GM18870 (cell line): ENCODE results near the gene MYH11.

Experiments
- ATAC-seq: cut with Tn5 transposase; IDR thresholded peaks from one replicate; pipeline ENCODE4 v1.9.1; 2021; ENCODE audit warnings: moderate library complexity; ENCODE audit not compliant: unreplicated experiment

MYH11 gene

DNA sequence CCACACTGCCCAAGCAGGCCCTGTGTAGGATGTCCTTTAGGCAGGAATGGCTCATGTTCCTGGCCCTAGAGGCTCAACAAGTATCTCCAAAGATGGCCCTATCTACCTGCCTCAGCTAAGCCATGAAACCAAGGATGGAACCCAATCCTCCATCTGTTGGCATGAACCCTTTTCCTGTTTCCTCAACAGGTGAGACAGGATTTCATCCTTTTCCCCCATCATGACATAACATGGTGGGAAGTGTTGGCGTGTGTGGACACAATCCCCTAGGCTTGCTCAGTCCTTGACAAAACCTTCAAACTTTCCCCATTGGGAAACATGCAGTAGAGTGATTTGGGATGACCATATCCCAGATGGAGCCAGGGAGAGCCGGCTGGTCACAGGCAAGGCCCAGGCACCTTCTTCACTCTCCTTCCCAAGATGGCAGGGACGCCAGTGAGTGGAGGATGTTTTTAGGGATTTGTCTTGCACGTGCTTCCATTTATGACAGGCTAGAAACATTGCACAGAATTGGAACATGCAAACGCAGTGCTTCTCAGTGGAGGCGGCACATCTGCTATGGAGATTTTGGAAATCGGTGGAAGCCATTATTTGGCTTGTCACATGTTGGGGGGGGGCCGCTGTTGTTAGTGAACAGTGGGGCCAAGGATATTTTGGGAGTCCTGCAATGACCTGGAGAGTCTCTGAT lies 77.0 kb downstream of the MYH11 start:
- ATAC-seq = no peak

DNA sequence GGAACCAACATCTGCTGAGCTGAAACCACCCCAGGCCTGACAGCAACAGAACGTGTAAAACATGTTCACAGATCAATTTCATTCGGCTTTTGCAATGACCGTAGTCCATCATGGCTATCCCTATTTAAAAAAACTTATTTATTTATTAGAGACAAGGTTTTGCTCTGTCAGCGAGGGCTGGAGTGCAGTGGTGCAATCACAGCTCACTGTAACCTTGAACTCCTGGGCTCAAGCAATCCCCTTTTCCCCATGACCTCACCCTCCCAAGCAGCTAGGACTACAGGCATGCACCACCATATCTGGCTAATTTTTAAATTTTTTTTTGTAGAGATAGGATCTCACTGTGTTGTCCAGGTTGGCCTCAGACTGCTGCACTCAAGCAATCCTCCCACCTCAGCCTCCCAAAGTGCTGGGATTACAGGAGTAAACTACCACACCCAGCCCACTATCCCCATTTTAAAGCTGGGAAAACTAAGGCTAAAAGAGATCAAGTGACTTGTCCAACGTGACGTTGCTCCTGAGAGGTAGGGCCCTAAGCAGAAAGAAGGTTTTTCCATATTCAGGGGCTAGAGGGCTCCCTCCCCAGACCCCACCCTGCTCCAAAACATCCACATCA lies 77.7 kb downstream of the MYH11 start:
- no peak for ATAC-seq

DNA sequence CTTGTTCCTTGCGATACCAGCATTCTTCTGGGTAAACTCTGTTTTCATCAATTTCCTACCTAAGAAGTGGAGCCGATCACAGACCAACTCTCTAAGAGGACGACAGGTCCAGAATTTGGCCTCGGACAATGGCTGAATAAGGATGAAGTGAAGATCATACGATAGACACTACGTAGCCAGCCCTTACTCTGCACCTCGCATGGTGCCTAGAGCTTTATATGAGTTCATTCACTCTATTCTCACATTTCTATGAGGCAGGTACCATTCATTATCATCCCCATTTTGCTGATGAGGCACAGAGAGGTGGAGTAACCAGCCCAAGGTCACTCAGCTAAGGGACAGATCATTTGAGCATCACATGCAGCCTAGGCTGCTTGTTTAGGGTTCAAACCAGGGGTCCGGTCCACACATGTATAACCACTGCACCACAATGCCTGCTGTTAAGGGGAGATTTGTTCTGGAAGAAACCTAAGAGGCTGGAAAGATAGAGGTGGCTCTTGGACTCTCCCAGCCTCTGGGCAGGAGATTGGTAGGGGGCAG lies 78.6 kb downstream of the MYH11 start:
- ATAC-seq = no peak

DNA sequence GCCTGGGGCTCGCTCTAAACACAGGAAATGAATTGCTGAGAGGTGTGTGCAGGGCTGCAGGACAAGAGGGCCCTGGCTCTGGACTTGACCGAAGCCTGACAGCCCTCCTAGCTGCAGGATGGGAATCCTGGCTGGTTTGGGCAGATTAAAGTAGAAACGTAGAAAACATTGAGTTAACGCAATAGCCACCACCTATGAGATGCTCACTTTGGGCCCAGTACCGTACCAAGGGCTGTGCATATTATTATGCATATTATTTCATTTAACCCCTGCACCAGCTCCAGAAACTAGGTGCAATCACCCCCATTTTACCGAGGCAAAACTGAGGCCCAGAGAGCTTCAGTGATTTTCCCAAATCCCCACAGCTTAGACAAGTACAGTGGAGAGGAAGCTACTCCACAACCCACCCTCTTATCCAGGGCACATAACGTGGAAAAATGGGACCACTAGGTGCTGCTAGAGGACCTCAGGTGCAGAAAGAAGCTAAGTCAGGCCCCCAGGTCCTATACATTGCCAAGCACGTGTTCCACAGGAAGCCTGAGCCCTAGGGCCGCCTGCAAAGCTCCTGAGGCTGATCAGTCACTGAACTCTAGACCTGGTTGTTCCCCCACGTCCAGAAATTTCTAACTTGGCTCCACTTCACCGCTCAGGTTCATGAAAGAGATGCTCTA lies 79.2 kb downstream of the MYH11 start:
- no peak for ATAC-seq

DNA sequence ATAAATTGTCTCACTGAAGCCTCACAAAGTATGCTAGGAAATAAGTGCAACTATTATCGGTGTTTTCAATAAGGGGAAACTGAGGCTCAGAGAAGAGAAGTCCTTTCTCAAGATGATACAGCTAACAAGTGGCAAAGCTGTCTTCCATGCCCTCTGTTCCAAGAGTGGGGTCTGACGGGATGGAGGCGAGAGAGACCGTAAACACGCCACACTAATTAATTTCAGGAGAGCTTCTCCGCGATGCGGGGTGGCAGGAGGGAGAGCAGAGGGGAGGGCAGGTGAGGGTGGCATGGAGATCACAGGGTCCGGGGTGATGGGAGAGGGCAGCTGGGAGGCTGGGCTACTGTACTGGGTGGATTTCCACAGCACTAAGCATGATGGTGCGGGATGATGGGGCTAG lies 80.3 kb downstream of the MYH11 start:
- no peak for ATAC-seq

DNA sequence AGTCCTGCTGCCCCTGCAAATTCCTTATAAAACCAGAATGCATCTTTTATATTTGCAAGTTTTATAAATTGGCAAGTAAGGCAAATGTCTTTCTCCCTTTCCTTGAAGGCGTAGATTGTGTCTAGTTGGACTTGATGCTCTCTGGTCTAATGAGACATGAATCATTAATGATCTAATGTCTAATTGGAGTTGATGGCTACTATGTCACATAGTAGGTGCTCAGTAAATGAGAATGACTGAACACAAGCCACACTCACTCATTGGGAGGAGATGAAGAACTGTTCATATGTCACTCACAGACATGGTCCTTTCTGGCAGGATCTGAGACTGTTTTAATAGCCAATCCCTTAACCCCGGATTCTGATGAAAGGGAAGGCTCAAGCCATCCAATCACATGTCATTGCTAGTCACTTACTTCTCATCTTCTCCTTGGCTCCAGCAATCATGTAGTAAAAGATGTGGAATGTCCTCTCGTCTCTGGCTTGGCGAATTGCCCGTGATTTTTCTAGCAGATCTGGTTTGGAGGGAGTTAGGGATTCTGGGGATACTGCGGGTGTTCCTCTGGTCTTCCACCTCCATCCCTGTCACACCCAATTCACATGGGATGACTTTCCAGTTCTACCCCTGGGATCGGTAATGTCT lies 81.0 kb downstream of the MYH11 start:
- ATAC-seq = no peak

DNA sequence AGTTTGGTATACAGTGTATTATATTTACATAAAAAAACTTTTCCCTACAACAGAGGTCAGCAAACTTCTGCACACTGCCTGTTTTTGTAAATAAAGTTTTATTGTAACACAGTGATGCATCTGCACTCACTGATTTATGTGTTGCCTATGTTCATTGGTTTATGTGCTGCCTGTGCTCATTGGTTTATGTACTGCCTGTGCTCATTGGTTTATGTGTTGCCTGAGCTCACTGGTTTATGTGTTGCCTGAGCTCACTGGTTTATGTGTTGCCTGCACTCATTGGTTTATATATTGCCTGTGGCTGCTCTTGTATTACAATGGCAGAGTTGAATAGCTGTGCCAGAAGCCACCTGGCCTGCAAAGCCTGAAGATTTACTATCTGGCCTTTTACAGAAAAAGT lies 81.6 kb downstream of the MYH11 start:
- no peak for ATAC-seq

DNA sequence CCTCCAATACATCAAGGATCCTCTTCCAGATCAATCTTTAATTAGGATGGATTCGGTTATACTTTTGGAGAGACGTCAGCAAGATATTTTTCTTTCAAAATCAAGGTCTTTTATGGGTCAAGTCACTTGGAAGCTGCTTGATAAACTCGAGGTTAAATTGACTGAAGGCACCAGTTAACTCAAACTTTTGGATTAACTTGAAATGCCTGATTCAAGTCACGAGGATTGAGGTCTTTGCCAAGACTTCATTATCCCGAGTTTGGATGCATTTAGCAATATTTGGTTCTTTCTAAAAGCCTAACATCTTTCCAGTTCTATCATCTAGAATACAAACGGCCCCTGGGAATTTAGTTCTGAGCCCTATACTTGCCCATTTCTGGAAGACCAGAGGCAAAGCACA lies 82.9 kb downstream of the MYH11 start:
- no peak for ATAC-seq

DNA sequence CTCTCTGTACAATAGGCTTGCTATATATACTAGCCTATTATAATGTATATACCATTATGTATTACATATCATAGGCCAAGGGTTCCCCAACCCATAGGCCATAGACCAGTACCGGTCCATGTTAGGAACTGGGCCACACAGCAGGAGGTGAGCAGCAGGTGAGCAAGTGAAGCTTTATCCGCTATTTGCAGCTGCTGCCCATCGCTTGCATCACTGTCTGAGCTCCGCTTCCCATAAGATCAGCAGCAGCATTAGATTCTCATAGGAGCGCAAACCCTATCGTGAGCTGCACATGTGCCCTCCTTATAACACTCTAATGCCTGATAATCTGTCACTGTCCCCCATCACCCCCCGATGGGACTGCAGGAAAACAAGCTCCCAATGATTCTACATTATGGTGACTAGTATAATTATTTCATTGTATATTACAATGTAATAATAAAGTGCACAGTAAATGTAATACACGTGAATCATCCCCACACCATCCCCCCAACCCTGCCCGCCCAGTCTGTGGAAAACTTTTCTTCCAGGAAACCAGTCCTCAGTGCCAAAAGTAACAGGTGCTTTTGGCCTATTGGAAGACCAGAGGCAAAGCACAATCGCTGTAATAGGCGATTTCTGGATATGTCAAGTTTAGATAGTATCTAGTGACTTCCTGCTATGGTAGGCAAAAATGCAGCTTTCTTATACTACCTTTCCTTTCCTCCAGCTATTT lies 84.1 kb downstream of the MYH11 start:
- ATAC-seq = no peak

DNA sequence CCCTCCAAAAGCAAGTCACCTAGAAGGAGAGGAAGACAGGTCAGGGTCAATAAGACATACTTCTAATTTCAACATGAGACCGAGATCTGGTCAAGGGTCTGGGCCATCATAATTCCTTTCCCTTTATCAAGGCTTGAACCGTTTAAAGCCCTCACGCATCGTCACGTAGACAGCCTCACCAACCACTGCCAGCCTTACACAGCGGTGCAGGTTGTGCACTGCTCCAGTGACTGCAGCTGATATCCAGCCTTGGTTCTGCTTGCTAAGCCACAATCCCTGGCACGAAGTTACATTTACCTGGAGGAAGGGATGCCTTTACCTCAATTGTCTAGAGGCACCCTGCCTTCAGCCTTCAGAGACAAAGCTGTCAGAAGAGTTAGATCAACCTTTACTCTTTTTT lies 85.1 kb downstream of the MYH11 start:
- no peak for ATAC-seq

DNA sequence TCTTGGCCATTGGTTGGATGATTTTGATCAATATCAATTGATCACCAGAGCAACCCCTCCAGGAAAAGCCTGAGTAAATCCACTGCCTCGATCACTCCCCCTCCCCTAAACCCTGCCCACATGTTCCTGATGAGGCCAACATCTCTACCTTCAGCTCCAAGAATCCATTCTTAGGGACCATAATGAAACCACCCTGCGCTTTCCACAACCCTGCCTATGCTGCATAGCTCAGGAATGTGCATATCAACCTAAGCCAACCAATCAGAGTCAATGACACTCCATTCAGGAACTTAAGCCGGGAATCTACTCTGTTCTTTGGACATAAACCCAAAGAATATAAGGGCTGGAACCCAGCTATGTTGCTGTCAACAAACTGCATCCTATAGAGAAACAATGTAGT lies 86.3 kb downstream of the MYH11 start:
- ATAC-seq = no peak

DNA sequence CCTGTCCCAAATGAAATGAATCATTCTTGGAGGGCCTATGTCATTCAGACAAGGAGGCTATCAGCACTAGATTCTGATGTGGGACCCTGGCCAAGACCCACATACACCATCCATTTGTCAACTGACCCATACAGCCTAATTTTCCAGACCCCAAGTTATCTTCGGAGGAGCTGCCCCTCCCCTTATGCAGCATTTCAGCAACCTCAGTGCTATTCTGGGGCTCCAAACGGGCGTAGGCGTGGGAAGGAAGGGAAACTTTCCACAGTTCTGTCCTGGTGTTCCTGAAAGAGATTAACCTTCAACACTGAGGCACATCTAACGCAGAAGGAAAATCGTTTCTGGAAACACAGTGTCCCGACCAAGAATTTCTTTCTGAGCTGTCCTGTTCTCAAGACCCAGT lies 86.7 kb downstream of the MYH11 start:
- ATAC-seq = no peak

DNA sequence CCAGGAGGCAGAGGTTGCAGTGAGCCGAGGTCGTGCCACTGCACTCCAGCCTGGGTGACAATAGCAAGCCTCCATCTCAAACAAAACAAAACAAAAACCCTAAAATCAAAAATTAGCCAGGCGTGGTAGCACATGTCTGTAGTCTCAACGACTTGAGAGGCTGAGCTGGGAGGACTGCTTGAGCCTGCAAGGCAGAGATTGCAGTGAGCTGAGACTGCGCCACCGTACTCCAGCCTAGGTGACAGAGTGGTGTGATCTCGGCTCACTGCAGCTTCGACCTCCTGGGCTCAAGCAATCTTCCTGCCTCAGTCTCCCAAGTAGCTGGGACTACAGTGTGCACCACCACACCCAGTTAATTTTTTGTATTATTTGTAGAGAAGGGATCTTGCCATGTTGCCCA lies 87.6 kb downstream of the MYH11 start:
- ATAC-seq = no peak

DNA sequence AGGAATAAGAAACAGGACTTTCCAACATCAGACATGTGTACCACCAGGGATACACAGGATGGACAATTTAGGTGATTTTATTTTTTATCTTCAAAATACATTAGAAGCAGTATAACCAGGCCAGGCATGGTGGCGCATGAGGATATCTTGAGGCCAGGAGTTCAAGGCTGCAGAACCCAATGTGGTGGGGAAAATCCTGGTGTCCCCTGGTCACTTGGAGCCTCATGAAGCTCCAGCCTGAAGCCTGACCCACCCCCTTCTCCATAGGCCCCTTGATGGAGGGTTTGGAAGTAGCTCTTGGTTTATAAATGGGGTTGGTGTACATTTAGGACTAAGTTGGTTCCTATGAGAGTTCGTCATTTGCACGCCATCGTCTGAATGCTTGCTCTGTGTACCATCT lies 88.6 kb downstream of the MYH11 start:
- no peak for ATAC-seq

DNA sequence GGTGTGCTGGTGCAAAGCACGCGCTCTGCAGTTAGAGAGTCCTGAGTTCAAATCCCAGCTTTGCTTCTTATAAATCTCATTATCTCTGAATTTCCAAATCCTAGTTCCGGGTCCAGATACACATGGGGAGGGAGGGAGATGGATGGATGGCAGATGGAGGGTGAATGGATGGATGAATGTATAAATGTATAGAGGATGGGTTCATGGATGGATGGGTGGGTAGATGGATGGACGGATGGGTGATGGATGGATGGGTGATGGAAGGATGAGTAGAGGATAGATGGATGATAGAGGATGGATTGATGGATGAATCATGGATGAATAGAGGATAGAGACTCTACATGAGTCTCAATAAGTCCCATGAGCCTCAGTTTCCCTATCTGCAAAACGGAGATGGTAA lies 89.9 kb downstream of the MYH11 start:
- no peak for ATAC-seq

DNA sequence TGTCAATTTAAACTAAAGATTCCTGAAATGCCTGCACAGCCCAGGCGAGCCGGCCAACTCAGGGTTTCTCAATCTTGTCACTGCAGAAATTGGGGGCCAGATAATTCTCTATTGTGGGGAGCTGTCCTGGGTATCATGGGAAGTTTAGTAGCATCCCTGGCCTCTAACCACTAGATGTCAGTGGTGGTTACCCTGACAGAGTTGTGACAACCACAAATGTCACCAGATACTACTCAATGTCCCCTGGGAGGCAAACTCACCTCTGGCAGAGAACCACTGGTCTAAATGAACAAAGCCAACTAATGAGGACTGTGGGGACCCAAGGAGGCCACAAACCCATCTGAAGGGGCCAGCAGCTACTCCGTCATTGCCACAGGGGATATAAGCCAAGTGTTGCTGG lies 90.9 kb downstream of the MYH11 start:
- ATAC-seq = peak; percentile 74

DNA sequence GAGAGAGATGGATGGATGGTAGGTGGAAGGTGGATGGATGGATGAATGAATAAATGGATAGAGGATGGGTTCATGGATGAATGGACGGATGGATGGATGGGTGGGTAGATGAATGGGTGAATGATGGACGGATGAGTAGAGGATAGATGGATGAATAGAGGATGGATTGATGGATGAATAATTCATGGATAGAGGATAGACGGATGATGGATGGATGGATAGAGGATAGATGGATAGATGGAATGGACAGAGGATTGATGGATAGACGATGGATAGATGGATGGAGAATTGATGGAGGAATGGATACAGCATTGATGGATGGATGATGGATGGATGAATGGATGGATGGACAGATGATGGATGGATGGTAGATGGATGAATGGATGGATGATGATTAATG lies 91.7 kb downstream of the MYH11 start:
- ATAC-seq = no peak

DNA sequence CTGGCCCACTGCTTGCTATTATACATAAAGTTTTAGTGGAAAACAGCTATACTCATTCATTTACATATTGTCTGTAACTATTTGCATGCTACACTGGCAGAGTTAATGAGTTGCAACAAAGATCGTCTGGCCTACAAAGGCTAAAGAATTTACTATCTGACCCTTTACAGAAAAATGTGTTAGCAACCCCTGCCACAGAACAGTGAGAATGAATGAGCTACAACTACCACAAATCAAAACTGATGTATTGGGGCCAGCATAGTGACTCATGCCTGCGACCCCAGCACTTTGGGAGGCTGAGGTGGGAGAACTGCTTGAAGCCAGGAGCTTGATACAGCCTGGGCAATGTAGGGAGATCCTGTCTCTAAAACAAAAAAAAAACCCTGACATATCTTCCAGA lies 92.7 kb downstream of the MYH11 start:
- ATAC-seq = no peak

DNA sequence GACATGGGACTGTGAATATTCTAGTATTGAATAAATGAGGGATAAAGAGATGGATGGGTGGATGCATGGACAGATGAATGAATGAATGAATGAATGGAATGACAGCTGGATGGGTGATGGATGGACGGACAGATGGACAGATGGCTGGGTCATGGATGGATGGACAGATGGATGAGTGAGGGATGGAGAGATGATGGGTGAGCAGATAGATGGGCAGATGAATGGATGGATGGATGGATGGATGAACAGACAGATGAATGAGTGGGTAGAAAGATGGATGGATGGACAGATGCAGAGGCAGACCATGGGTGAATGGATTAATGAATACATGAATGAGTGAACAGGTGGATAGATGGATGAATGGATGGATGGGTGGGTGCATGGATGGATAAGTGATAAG lies 96.7 kb downstream of the MYH11 start:
- ATAC-seq = no peak

DNA sequence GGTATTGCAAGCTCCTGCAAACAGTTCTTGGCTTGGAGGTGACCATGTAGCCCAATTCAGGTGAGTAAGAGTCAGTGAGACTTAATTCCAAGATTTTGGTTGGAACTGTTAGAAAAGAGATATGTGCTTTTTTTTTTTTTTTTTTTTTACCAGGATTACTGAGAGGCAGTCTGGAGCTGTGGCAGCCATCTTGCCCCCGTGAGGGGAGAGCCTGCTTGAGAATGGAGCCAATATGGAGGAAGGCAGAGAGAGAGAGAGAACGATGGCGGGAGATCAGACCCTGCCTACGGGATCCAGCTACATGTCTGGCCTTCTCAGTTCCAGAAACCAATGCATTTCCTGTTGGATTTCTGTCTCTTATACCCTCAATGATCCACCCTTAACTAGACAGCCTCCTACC lies 97.8 kb downstream of the MYH11 start:
- ATAC-seq = no peak

DNA sequence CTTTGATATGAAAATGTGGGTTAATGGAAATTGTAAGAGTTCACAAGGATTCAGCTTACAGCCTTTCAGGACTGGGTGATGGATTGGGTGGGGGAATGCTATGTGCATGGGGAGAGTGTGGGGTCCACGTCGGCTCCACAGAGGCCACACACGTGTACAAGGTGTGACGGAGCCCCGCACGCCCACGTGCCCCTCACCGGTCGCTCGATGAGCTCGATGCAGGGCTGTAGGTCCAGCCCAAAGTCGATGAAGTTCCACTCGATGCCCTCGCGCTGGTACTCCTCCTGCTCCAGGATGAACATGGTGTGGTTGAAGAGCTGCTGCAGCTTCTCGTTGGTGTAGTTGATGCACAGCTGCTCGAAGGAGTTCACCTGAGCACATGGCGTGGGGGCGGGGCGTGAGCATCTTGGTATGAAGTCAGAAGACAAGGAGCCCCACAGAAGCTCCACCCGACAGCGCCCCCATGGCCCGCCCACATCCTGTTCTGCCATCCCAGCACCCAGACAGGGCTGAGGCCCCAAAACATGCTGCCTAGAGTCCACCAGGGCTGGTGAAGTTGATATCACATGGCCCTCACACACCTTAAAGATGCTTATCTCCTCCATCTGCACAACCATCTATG lies 99.1 kb downstream of the MYH11 start:
- no peak for ATAC-seq
